ENCODE results near the gene KAT8. TPM values are rescaled to one million over a fixed set of nuclear protein-coding genes. Genes with fewer than 3 reads are reported as not detected.
"Not testable (repeated sequence)": the region's sequence is repeated elsewhere in the genome, so short reads cannot be mapped to it uniquely, and the experiment has no call there.

Gene KAT8
- total RNA-seq, 1 experiment from 2014 or later: 34.3 TPM

- no peak for DNase-seq (ENCODE audit: low read depth, low spot score)
- in situ Hi-C loops (cut with HindIII; ENCODE audit: low pct_unique_long_range_greater_than_20kb, low sequenced_read_pairs): no loop called here
These were observed 32.7 kb downstream of the KAT8 start, which contains the start of gene PRSS36 for GRCh38 chr16:31149894-31150890. PRSS36 (minus strand) TSS chr16:31150066; CDS start chr16:31150035, 31 bp downstream.

- in situ Hi-C loops (cut with HindIII; ENCODE audit: low pct_unique_long_range_greater_than_20kb, low sequenced_read_pairs): not testable (repeated sequence)
These were observed 33.5 kb downstream of the KAT8 start for GRCh38 chr16:31150976-31151375.

GRCh38 chr16:31157136-31157535 is 39.7 kb downstream of the KAT8 start:
- in situ Hi-C loops (cut with HindIII; ENCODE audit: low pct_unique_long_range_greater_than_20kb, low sequenced_read_pairs): no loop called here
- no peak for DNase-seq (ENCODE audit: low read depth, low spot score)

More at GRCh38 chr16:31150976-31151375, 33.5 kb downstream of the KAT8 start:
- DNase-seq (ENCODE audit: low read depth, low spot score): not testable (repeated sequence)

- DNase-seq (ENCODE audit: low read depth, low spot score): no peak
- in situ Hi-C loops (cut with HindIII; ENCODE audit: low pct_unique_long_range_greater_than_20kb, low sequenced_read_pairs): no loop called here
These were observed 49.9 kb downstream of the KAT8 start for GRCh38 chr16:31167315-31167714.

GRCh38 chr16:31168848-31169247 is 51.4 kb downstream of the KAT8 start:
- in situ Hi-C loops (cut with HindIII; ENCODE audit: low pct_unique_long_range_greater_than_20kb, low sequenced_read_pairs): no loop called here

GRCh38 chr16:31170048-31170447 is 52.6 kb downstream of the KAT8 start:
- peak; percentile 52 for DNase-seq (ENCODE audit: low read depth, low spot score)
- in situ Hi-C loops (cut with HindIII; ENCODE audit: low pct_unique_long_range_greater_than_20kb, low sequenced_read_pairs): not testable (repeated sequence)

More at GRCh38 chr16:31168848-31169247, 51.4 kb downstream of the KAT8 start:
- DNase-seq (ENCODE audit: low read depth, low spot score): no peak

GRCh38 chr16:31177136-31177535 is 59.7 kb downstream of the KAT8 start:
- peak; percentile 84 for DNase-seq (ENCODE audit: low read depth, low spot score)
- in situ Hi-C loops (cut with HindIII; ENCODE audit: low pct_unique_long_range_greater_than_20kb, low sequenced_read_pairs): no loop called here

GRCh38 chr16:31179219-31179746 is 61.8 kb downstream of the KAT8 start:
- in situ Hi-C loops (cut with HindIII; ENCODE audit: low pct_unique_long_range_greater_than_20kb, low sequenced_read_pairs): no loop called here
- DNase-seq (ENCODE audit: low read depth, low spot score): no peak

- in situ Hi-C loops (cut with HindIII; ENCODE audit: low pct_unique_long_range_greater_than_20kb, low sequenced_read_pairs): no loop called here
- DNase-seq (ENCODE audit: low read depth, low spot score): peak; percentile 84
These were observed 62.4 kb downstream of the KAT8 start, which contains the start of gene FUS for GRCh38 chr16:31179747-31180459. FUS (plus strand) TSS chr16:31180139; CDS start chr16:31180215, 76 bp downstream.

Small RNAs within 50 kb of the gene (small RNA-seq; reads per million reads assigned to genes)
- gene AC009088.4: 0 reads per million in 2 experiments
- 0 reads per million in 2 experiments for gene NDUFA3P6

Other genes starting within 250 kb of the KAT8 start
- gene BCL7C, start 223.6 kb upstream of the KAT8 start, total RNA-seq (2014; rRNA removed; shearing (Covaris generic)): 21.5 and 22.0 TPM in 2 replicates
- gene CTF1, start 221.1 kb upstream of the KAT8 start, total RNA-seq (2014; rRNA removed; shearing (Covaris generic)): 0.13 and 0.29 TPM in 2 replicates
- 20.8 and 22.0 TPM in 2 replicates for gene FBXL19, start 194.1 kb upstream of the KAT8 start, total RNA-seq (2014; rRNA removed; shearing (Covaris generic))
- 35.2 and 43.9 TPM in 2 replicates for gene ORAI3, start 168.6 kb upstream of the KAT8 start, total RNA-seq (2014; rRNA removed; shearing (Covaris generic))
- 1.8 and 4.0 TPM in 2 replicates for gene SETD1A, start 159.9 kb upstream of the KAT8 start, total RNA-seq (2014; rRNA removed; shearing (Covaris generic))
- 4.3 and 5.2 TPM in 2 replicates for gene HSD3B7, start 132.5 kb upstream of the KAT8 start, total RNA-seq (2014; rRNA removed; shearing (Covaris generic))
- gene STX1B, start 107.0 kb upstream of the KAT8 start, total RNA-seq (2014; rRNA removed; shearing (Covaris generic)): 0.13 TPM in 1 of 2 replicates, not detected in the other
- gene STX4, start 84.1 kb upstream of the KAT8 start, total RNA-seq (2014; rRNA removed; shearing (Covaris generic)): 9.6 and 10.5 TPM in 2 replicates
- gene ZNF668, start 43.4 kb upstream of the KAT8 start, total RNA-seq (2014; rRNA removed; shearing (Covaris generic)): 9.3 TPM in 2 replicates
- gene ZNF646, start 43.2 kb upstream of the KAT8 start, total RNA-seq (2014; rRNA removed; shearing (Covaris generic)): 9.0 and 9.3 TPM in 2 replicates
- gene PRSS53, start 28.7 kb upstream of the KAT8 start, total RNA-seq (2014; rRNA removed; shearing (Covaris generic)): 0.40 and 0.50 TPM in 2 replicates
- gene VKORC1, start 22.9 kb upstream of the KAT8 start, total RNA-seq (2014; rRNA removed; shearing (Covaris generic)): 206 and 219 TPM in 2 replicates
- gene BCKDK, start 9.3 kb upstream of the KAT8 start, total RNA-seq (2014; rRNA removed; shearing (Covaris generic)): 23.6 and 27.2 TPM in 2 replicates
- gene PRSS8, start 18.1 kb downstream of the KAT8 start, total RNA-seq (2014; rRNA removed; shearing (Covaris generic)): not detected in 2 replicates
- 0.05 and 0.50 TPM in 2 replicates for gene PRSS36, start 32.4 kb downstream of the KAT8 start, total RNA-seq (2014; rRNA removed; shearing (Covaris generic))
- 24.1 and 25.1 TPM in 2 replicates for gene FUS, start 62.5 kb downstream of the KAT8 start, total RNA-seq (2014; rRNA removed; shearing (Covaris generic))
- gene PYCARD, start 85.1 kb downstream of the KAT8 start, total RNA-seq (2014; rRNA removed; shearing (Covaris generic)): 123 and 141 TPM in 2 replicates
- 0.16 TPM in 1 of 2 replicates, not detected in the other for gene TRIM72, start 96.5 kb downstream of the KAT8 start, total RNA-seq (2014; rRNA removed; shearing (Covaris generic))
- not detected in 2 replicates for gene PYDC1, start 99.5 kb downstream of the KAT8 start, total RNA-seq (2014; rRNA removed; shearing (Covaris generic))
- gene ITGAM, start 142.3 kb downstream of the KAT8 start, total RNA-seq (2014; rRNA removed; shearing (Covaris generic)): 0.21 and 0.58 TPM in 2 replicates
- gene ITGAX, start 237.5 kb downstream of the KAT8 start, total RNA-seq (2014; rRNA removed; shearing (Covaris generic)): 1.2 and 1.6 TPM in 2 replicates